Thoracic aorta (tissue), 2 donors: Measurements from ENCODE around the gene DHCR7. TPM values are rescaled to one million over a fixed set of nuclear protein-coding genes. Genes with fewer than 3 reads are reported as not detected.

Source experiments
- ATAC-seq: fragments of 150-250 bp; one replicate; pipeline ENCODE4 v1.8.0; 2017; ENCODE audit warnings: low read depth; ENCODE audit not compliant: insufficient number of reproducible peaks, low FRiP score
- DNase-seq: peaks from one replicate; pipeline ENCODE4 v3.0.0-alpha.2; 2020; ENCODE audit warnings: low spot score
- H3K27ac ChIP-seq, 2 donors: fragments of 200-600 bp; sonication (generic); 1 replicate in 1 of 2; 2 replicates in 1 of 2; pipeline ENCODE4 v1.5.1; 2016; ENCODE audit warnings: mild to moderate bottlenecking in 2 of 2, moderate library complexity in 2 of 2
- H3K27me3 ChIP-seq: fragments of 200-600 bp; sonication (generic); replicated peaks from 2 replicates; pipeline ENCODE4 v1.6.0; 2016; ENCODE audit warnings: mild to moderate bottlenecking; ENCODE audit not compliant: insufficient read depth
- H3K36me3 ChIP-seq: fragments of 200-600 bp; sonication (generic); one replicate; pipeline ENCODE4 v1.5.1; 2016
- H3K4me1 ChIP-seq, 2 donors: fragments of 200-600 bp; sonication (generic); 1 replicate in 1 of 2; 2 replicates in 1 of 2; pipeline versions ENCODE4 v1.5.1 to v1.6.0; 2016; ENCODE audit warnings: low read depth in 2 of 2, mild to moderate bottlenecking in 1 of 2; ENCODE audit not compliant: control insufficient read depth in 1 of 2
- H3K4me3 ChIP-seq: fragments of 200-600 bp; sonication (generic); 2 replicates; pipeline ENCODE4 v1.5.1; 2016; ENCODE audit warnings: mild to moderate bottlenecking
- H3K9me3 ChIP-seq: fragments of 200-600 bp; sonication (generic); 2 replicates; pipeline ENCODE4 v1.5.1; 2016
- CTCF ChIP-seq: fragments of 200-600 bp; sonication (generic); IDR thresholded peaks from one replicate; pipeline ENCODE4 v1.5.1; 2019; ENCODE audit warnings: antibody characterized with exemption
- total RNA-seq, 2 donors: library from RNA; depleted of rRNA; stranded (reverse); fragments of >200 nt; gene quantifications; one replicate each; pipeline versions ENCODE4 v1.1.0 to v1.2.3, GENCODE V29; 2016

DHCR7 gene
- total RNA-seq, 2 donors from 2014 or later, result 6.6 to 17.6 TPM

- ATAC-seq (no peak), DNase-seq (no peak)
- H3K27ac ChIP-seq, result no peak overlapping the region
- TF ChIP-seq CTCF, result no peak
- H3K27me3 ChIP-seq, result no peaks in the 10 kb centered on the region
- H3K4me3 ChIP-seq, result no peak overlapping the region
- no peaks in the 10 kb centered on the region for H3K36me3 ChIP-seq
- H3K9me3 ChIP-seq, result no peaks in the 10 kb centered on the region
- no peaks in the 10 kb centered on the region for H3K4me1 ChIP-seq
These were observed 48.9 kb downstream of the DHCR7 start for GRCh38 chr11:71399341-71399740.

GRCh38 chr11:71397961-71398360 is 50.2 kb downstream of the DHCR7 start:
- no peak overlapping the region for H3K27ac ChIP-seq
- no peaks in the 10 kb centered on the region for H3K36me3 ChIP-seq
- no peak for ATAC-seq
- no peaks in the 10 kb centered on the region for H3K27me3 ChIP-seq
- no peaks in the 10 kb centered on the region for H3K9me3 ChIP-seq
- no peaks in the 10 kb centered on the region for H3K4me1 ChIP-seq
- TF ChIP-seq CTCF, result no peak
- no peak for DNase-seq
- H3K4me3 ChIP-seq, result no peak overlapping the region

GRCh38 chr11:71397331-71397860 is 50.8 kb downstream of the DHCR7 start:
- no peak for TF ChIP-seq CTCF
- no peaks in the 10 kb centered on the region for H3K27me3 ChIP-seq
- H3K27ac ChIP-seq, result no peak overlapping the region
- no peaks in the 10 kb centered on the region for H3K9me3 ChIP-seq
- DNase-seq, result no peak
- H3K4me3 ChIP-seq, result no peak overlapping the region
- no peaks in the 10 kb centered on the region for H3K4me1 ChIP-seq
- no peaks in the 10 kb centered on the region for H3K36me3 ChIP-seq
- ATAC-seq, result no peak

- ATAC-seq (no peak), DNase-seq (no peak)
- H3K27me3 ChIP-seq, result no peaks in the 10 kb centered on the region
- no peaks in the 10 kb centered on the region for H3K36me3 ChIP-seq
- no peak overlapping the region for H3K27ac ChIP-seq
- H3K9me3 ChIP-seq, result no peaks in the 10 kb centered on the region
- no peaks in the 10 kb centered on the region for H3K4me1 ChIP-seq
- no peak for TF ChIP-seq CTCF
- H3K4me3 ChIP-seq, result no peak overlapping the region
These were observed 51.6 kb downstream of the DHCR7 start for GRCh38 chr11:71396548-71397123.

- Histone ChIP-seq H3K27me3 (no peaks in the 10 kb centered on the region), H3K4me1 (no peaks in the 10 kb centered on the region), H3K36me3 (no peaks in the 10 kb centered on the region), H3K27ac (no peak overlapping the region), H3K4me3 (no peak overlapping the region), H3K9me3 (no peaks in the 10 kb centered on the region)
- no peak for DNase-seq
- no peak for ATAC-seq
- TF ChIP-seq CTCF, result no peak
These were observed 52.4 kb downstream of the DHCR7 start for GRCh38 chr11:71395774-71396173.
